SK-N-SH (cell line): ENCODE measurements around the gene KCNC2. TPM values are rescaled to one million over a fixed set of nuclear protein-coding genes. Genes with fewer than 3 reads are reported as not detected.

Experiments
- CTCF ChIA-PET: fragments of 300-600, 350-600 bp; formaldehyde crosslinking; extraction: SDS; loops from one replicate; lab custom pipeline; 2021; lab: Yijun Ruan, JAX
- POLR2A ChIA-PET: fragments of 350-600 bp; sonication (Branson Sonifier 250); formaldehyde crosslinking; extraction: SDS; loops from one replicate; lab custom pipeline; 2020; ENCODE audit warnings: antibody characterized with exemption, inconsistent platforms; lab: Yijun Ruan, JAX
- DNase-seq: peaks from one replicate; pipeline ENCODE4 v3.0.0; 2012
- H2AFZ ChIP-seq: fragments of 200-600 bp; sonication (generic); 2 replicates; pipeline ENCODE4 v1.8.1; 2016; ENCODE audit warnings: antibody characterized with exemption, mild to moderate bottlenecking, low read depth
- H3F3A ChIP-seq: fragments of 200-600 bp; sonication (generic); replicated peaks from 2 replicates; pipeline ENCODE3; 2016; ENCODE audit warnings: antibody characterized with exemption, mild to moderate bottlenecking; ENCODE audit not compliant: insufficient read depth
- H3K27ac ChIP-seq, 2 experiments: fragments of 200-500 bp in 1 of 2; fragments of 200-600 bp in 1 of 2; sonication (Bioruptor generic) in 1 of 2; sonication (generic), shearing (Covaris generic) in 1 of 2; 2 replicates each; pipeline versions ENCODE4 v1.5.1 to v1.6.1; 2014 to 2016; ENCODE audit warnings: low read depth in 2 of 2, inconsistent platforms in 1 of 2, low read length in 1 of 2, mild to moderate bottlenecking in 1 of 2, mixed read lengths in 1 of 2
- H3K27me3 ChIP-seq: fragments of 200-600 bp; sonication (generic), shearing (Covaris generic); 2 replicates; pipeline ENCODE4 v1.6.1; 2016; ENCODE audit warnings: mixed run types; ENCODE audit not compliant: insufficient read depth
- H3K36me3 ChIP-seq, 2 experiments: fragments of 200-500 bp in 1 of 2; fragments of 200-600 bp in 1 of 2; sonication (Bioruptor generic) in 1 of 2; sonication (generic) in 1 of 2; replicated peaks in 1 of 2; 2 replicates each; pipeline versions ENCODE3 to v1.5.1; 2014 to 2016; ENCODE audit warnings: low read length in 1 of 2, mild to moderate bottlenecking in 1 of 2; ENCODE audit not compliant: insufficient read depth in 2 of 2, control insufficient read depth in 1 of 2
- H3K4me1 ChIP-seq, 2 experiments: fragments of 200-500 bp in 1 of 2; fragments of 200-600 bp in 1 of 2; sonication (Bioruptor generic) in 1 of 2; sonication (generic), shearing (Covaris generic) in 1 of 2; 2 replicates each; pipeline versions ENCODE4 v1.5.1 to v1.6.1; 2014 to 2016; ENCODE audit warnings: low read depth in 1 of 2, low read length in 1 of 2, mixed run types in 1 of 2; ENCODE audit not compliant: insufficient read depth in 2 of 2, control insufficient read depth in 1 of 2
- H3K4me2 ChIP-seq: fragments of 200-600 bp; sonication (generic), shearing (Covaris generic); 2 replicates; pipeline ENCODE4 v1.6.1; 2017; ENCODE audit warnings: mixed run types
- H3K4me3 ChIP-seq, 2 experiments: fragments of 200-500 bp in 1 of 2; fragments of 200-600 bp in 1 of 2; sonication (Bioruptor generic) in 1 of 2; sonication (generic), shearing (Covaris generic) in 1 of 2; 2 replicates each; pipeline versions ENCODE4 v1.5.1 to v1.8.1; 2014 to 2016; ENCODE audit warnings: low read depth in 2 of 2, inconsistent platforms in 1 of 2, low read length in 1 of 2, mild to moderate bottlenecking in 1 of 2, mixed read lengths in 1 of 2, moderate library complexity in 1 of 2
- H3K79me2 ChIP-seq: fragments of 200-600 bp; sonication (generic); 2 replicates; pipeline ENCODE4 v1.8.1; 2017; ENCODE audit warnings: mild to moderate bottlenecking; ENCODE audit not compliant: insufficient read depth
- H3K9ac ChIP-seq: fragments of 200-600 bp; sonication (generic); 2 replicates; pipeline ENCODE4 v1.6.1; 2017; ENCODE audit warnings: mixed run types
- H3K9me2 ChIP-seq: fragments of 200-600 bp; sonication (generic); 2 replicates; pipeline ENCODE4 v1.6.1; 2017; ENCODE audit warnings: mixed run types
- H3K9me3 ChIP-seq: fragments of 200-600 bp; sonication (generic); 2 replicates; pipeline ENCODE4 v1.6.1; 2017; ENCODE audit warnings: mixed run types, mild to moderate bottlenecking, moderate library complexity
- H4K20me1 ChIP-seq: fragments of 200-600 bp; sonication (generic); 2 replicates; pipeline ENCODE4 v1.6.1; 2017; ENCODE audit warnings: mild to moderate bottlenecking, mixed run types; ENCODE audit not compliant: insufficient read depth
- CHD2 ChIP-seq: fragments of 150-350 bp; IDR thresholded peaks from 2 replicates; pipeline ENCODE4 v1.6.1; 2018; ENCODE audit warnings: low read length; ENCODE audit not compliant: partially characterized antibody
- ELF1 ChIP-seq: IDR thresholded peaks from 2 replicates; pipeline ENCODE4 v1.4.0; 2012
- EZH2phosphoT487 ChIP-seq: fragments of 200-600 bp; sonication (generic); IDR thresholded peaks from 2 replicates; pipeline ENCODE4 v1.6.1; 2017; ENCODE audit warnings: low read depth, mixed run types, mild to moderate bottlenecking, antibody characterized with exemption, moderate library complexity, borderline replicate concordance
- FOSL2 ChIP-seq: IDR thresholded peaks from 2 replicates; pipeline ENCODE4 v1.4.0; 2012; ENCODE audit warnings: low read depth, mild to moderate bottlenecking, moderate library complexity, borderline replicate concordance
- FOXJ3 ChIP-seq: sonication (generic); formaldehyde crosslinking; IDR thresholded peaks from 2 replicates; pipeline ENCODE4 v1.5.1; 2020; ENCODE audit warnings: mild to moderate bottlenecking, missing genetic modification reagents
- GABPA ChIP-seq: IDR thresholded peaks from 2 replicates; pipeline ENCODE4 v1.4.0; 2012; ENCODE audit warnings: low read depth, mild to moderate bottlenecking
- GATA2 ChIP-seq: sonication (generic); formaldehyde crosslinking; IDR thresholded peaks from 2 replicates; pipeline ENCODE4 v1.5.0; 2020; ENCODE audit warnings: mild to moderate bottlenecking, missing genetic modification reagents
- IRF3 ChIP-seq: fragments of 150-350 bp; IDR thresholded peaks from 2 replicates; pipeline ENCODE4 v1.6.1; 2016; ENCODE audit warnings: mild to moderate bottlenecking, low read depth, low read length
- JUND ChIP-seq: IDR thresholded peaks from 2 replicates; pipeline ENCODE4 v1.4.0; 2012
- MEF2A ChIP-seq: IDR thresholded peaks from 2 replicates; pipeline ENCODE4 v1.4.0; 2012; ENCODE audit warnings: low read depth, borderline replicate concordance
- MXI1 ChIP-seq: IDR thresholded peaks from 2 replicates; pipeline ENCODE4 v1.6.1; 2012; ENCODE audit warnings: mild to moderate bottlenecking, low read depth, low read length, improper control_type of control experiment
- NFIC ChIP-seq: IDR thresholded peaks from 2 replicates; pipeline ENCODE4 v1.4.0; 2012; ENCODE audit warnings: borderline replicate concordance
- PBX3 ChIP-seq: IDR thresholded peaks from 2 replicates; pipeline ENCODE4; 2012
- POLR2AphosphoS5 ChIP-seq: IDR thresholded peaks from 2 replicates; pipeline ENCODE4 v1.6.1; 2012; ENCODE audit warnings: low read depth, low read length
- RAD21 ChIP-seq: IDR thresholded peaks from 2 replicates; pipeline ENCODE4 v1.6.1; 2012; ENCODE audit warnings: mild to moderate bottlenecking, low read length
- RFX5 ChIP-seq: IDR thresholded peaks from 2 replicates; pipeline ENCODE4 v1.6.1; 2012; ENCODE audit warnings: mild to moderate bottlenecking, improper control_type of control experiment, low read length
- SMC3 ChIP-seq: IDR thresholded peaks from 2 replicates; pipeline ENCODE4 v1.6.1; 2012; ENCODE audit warnings: low read depth, low read length, improper control_type of control experiment
- TAF1 ChIP-seq: IDR thresholded peaks from 2 replicates; pipeline ENCODE4 v1.6.1; 2012; ENCODE audit warnings: low read depth, mild to moderate bottlenecking, low read length, moderate library complexity, borderline replicate concordance
- TEAD4 ChIP-seq: IDR thresholded peaks from 2 replicates; pipeline ENCODE4 v1.4.0; 2012; ENCODE audit warnings: mild to moderate bottlenecking, borderline replicate concordance; ENCODE audit not compliant: insufficient read depth
- WGBS: methylation state at CpG from one replicate; pipeline ENCODE4 v1.1.6; 2017; ENCODE audit warnings: low lambda C conversion rate; 5-methylcytosine and 5-hydroxymethylcytosine counted together
- polyA plus RNA-seq, 3 experiments: library from polyadenylated mRNA; depleted of rRNA; stranded (reverse); fragments of >200 nt; gene quantifications; 2 replicates each; pipeline ENCODE4 v1.2.3, GENCODE V29; 2012
- TF ChIP-seq, protein P1 (sequence below): IDR thresholded peaks from 2 replicates; pipeline ENCODE4 v1.4.0; 2012; ENCODE audit warnings: low read depth
- TF ChIP-seq, protein P2 (sequence below): fragments of 200-600 bp; sonication (generic); IDR thresholded peaks from 2 replicates; pipeline ENCODE4 v1.6.1; 2017; ENCODE audit warnings: antibody characterized with exemption, mild to moderate bottlenecking, moderate library complexity

KCNC2 gene
- polyA plus RNA-seq, 1 of the 3 experiments (the other 2 are of a cell fraction), result not detected

GRCh38 chr12:75120311-75120711, 89.3 kb downstream of the KCNC2 start:
- ChIA-PET POLR2A (no interaction called here), CTCF (no interaction called here)
- no peak for DNase-seq

GRCh38 chr12:75116646-75117198, 92.9 kb downstream of the KCNC2 start:
- no peaks in the 10 kb centered on the region for H3F3A ChIP-seq
- H3K9me3 ChIP-seq, result no peaks in the 10 kb centered on the region
- no peak for DNase-seq
- no peaks in the 10 kb centered on the region for H3K79me2 ChIP-seq
- H3K9ac ChIP-seq, result no peak overlapping the region
- no peaks in the 10 kb centered on the region for H3K9me2 ChIP-seq
- H3K4me2 ChIP-seq, result no peak overlapping the region
- ChIA-PET CTCF (interaction anchor here (2.1 kb wide), 1 partner anchor 9 kb away, joined by 4 read pairs; no protein-coding TSS in a partner anchor), POLR2A (no interaction called here)
- no peak overlapping the region for H3K4me3 ChIP-seq
- peaks cover 10% of the 10 kb centered on the region; the same call in 1 of the 2 replicates for H3K27me3 ChIP-seq
- no peaks in the 10 kb centered on the region for H3K36me3 ChIP-seq
- WGBS, result 3% methylated on average over 5 of the region's 5 CpGs
- no peaks in the 10 kb centered on the region; a peak in 1 of 4 replicates for H3K4me1 ChIP-seq
- no peak overlapping the region for H3K27ac ChIP-seq
- H2AFZ ChIP-seq, result no peak overlapping the region
- H4K20me1 ChIP-seq, result no peaks in the 10 kb centered on the region
- TF ChIP-seq NFIC (no peak), GABPA (no peak), EZH2phosphoT487 (no peak), FOSL2 (no peak), IRF3 (no peak), RFX5 (no peak), MEF2A (no peak), TAF1 (no peak), JUND (no peak), RAD21 (no peak), CHD2 (no peak)
- TF ChIP-seq, protein P1, sequence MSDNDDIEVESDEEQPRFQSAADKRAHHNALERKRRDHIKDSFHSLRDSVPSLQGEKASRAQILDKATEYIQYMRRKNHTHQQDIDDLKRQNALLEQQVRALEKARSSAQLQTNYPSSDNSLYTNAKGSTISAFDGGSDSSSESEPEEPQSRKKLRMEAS, result no peak
- TF ChIP-seq, protein P2, sequence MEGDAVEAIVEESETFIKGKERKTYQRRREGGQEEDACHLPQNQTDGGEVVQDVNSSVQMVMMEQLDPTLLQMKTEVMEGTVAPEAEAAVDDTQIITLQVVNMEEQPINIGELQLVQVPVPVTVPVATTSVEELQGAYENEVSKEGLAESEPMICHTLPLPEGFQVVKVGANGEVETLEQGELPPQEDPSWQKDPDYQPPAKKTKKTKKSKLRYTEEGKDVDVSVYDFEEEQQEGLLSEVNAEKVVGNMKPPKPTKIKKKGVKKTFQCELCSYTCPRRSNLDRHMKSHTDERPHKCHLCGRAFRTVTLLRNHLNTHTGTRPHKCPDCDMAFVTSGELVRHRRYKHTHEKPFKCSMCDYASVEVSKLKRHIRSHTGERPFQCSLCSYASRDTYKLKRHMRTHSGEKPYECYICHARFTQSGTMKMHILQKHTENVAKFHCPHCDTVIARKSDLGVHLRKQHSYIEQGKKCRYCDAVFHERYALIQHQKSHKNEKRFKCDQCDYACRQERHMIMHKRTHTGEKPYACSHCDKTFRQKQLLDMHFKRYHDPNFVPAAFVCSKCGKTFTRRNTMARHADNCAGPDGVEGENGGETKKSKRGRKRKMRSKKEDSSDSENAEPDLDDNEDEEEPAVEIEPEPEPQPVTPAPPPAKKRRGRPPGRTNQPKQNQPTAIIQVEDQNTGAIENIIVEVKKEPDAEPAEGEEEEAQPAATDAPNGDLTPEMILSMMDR, result no peak

More at GRCh38 chr12:75120311-75120711, 89.3 kb downstream of the KCNC2 start:
- H3K9ac ChIP-seq, result no peak overlapping the region
- no peak overlapping the region for H3K4me3 ChIP-seq
- no peak overlapping the region for H2AFZ ChIP-seq
- H3K4me1 ChIP-seq, result no peaks in the 10 kb centered on the region; a peak in 1 of 4 replicates
- 13% methylated on average over 1 of the region's 1 CpG for WGBS
- no peaks in the 10 kb centered on the region for H4K20me1 ChIP-seq
- H3K79me2 ChIP-seq, result no peaks in the 10 kb centered on the region
- H3K4me2 ChIP-seq, result no peak overlapping the region
- H3K27me3 ChIP-seq, result peaks cover 10% of the 10 kb centered on the region; the same call in 1 of the 2 replicates
- H3K36me3 ChIP-seq, result no peaks in the 10 kb centered on the region
- no peaks in the 10 kb centered on the region for H3F3A ChIP-seq
- no peaks in the 10 kb centered on the region for H3K9me3 ChIP-seq
- no peak for TF ChIP-seq IRF3
- TF ChIP-seq SMC3, result no peak
- TF ChIP-seq PBX3, result no peak
- no peak for TF ChIP-seq RAD21
- no peak for TF ChIP-seq TEAD4
- no peak for TF ChIP-seq GABPA
- TF ChIP-seq GATA2 (CRISPR knock-in tag), result no peak
- no peak for TF ChIP-seq POLR2AphosphoS5
- no peak for TF ChIP-seq CHD2
- TF ChIP-seq FOXJ3 (CRISPR knock-in tag), result no peak
- TF ChIP-seq MXI1, result no peak
- TF ChIP-seq ELF1, result no peak
- TF ChIP-seq, all 33 proteins: peak for 0
- H3K9me2 ChIP-seq, result no peaks in the 10 kb centered on the region
- H3K27ac ChIP-seq, result no peak overlapping the region
